Fibroblast of pulmonary artery (primary cell): ENCODE data around the gene LAMA5.

Source experiments
- DNase-seq: peaks from one replicate; pipeline ENCODE4 v3.0.0-alpha.2; 2010; ENCODE audit warnings: low read depth
- H3K4me3 ChIP-seq: replicated peaks from 2 replicates; pipeline ENCODE4 v1.5.1; 2011; ENCODE audit warnings: low read depth, mild to moderate bottlenecking, control low read depth, low read length, moderate library complexity
- TF ChIP-seq, protein P1 (sequence below): IDR thresholded peaks from 2 replicates; pipeline ENCODE4 v1.5.1; 2011; ENCODE audit warnings: mild to moderate bottlenecking, control low read depth, low read length, inconsistent platforms; ENCODE audit errors: missing control alignments

The LAMA5 gene

DNA sequence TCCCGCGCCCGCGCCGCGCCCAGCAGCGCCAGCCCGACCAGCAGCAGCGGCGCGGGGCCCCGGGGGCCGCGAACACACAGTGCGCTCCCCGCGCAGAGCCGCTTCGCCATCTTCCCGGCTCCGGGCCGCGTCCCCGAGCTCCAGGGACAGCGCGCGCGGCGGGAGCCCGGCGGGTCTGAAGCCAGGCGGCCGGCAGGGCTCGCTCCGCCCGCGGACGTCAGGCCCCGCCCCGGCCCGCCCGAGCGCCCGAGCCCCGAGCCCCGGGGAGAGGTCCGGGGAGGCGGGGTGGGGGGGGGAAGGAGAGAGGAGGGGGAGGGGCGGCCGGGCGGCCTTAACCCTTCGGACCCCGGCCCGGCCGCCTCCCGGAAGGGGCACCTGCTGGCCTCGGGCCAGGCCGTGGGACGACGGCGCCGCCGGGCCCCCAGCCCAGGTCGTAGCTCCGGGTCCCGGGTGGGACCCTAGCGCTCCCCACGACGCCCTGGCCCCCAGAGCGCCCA, at the start of gene LAMA5:
TSS of gene LAMA5 (minus strand) at position 177 of the 497 bp plus-strand sequence. CDS start at position 110, 67 bp downstream.
- H3K4me3 ChIP-seq = peak within 1 kb of the TSS; percentile 64
- TF ChIP-seq, protein P1, sequence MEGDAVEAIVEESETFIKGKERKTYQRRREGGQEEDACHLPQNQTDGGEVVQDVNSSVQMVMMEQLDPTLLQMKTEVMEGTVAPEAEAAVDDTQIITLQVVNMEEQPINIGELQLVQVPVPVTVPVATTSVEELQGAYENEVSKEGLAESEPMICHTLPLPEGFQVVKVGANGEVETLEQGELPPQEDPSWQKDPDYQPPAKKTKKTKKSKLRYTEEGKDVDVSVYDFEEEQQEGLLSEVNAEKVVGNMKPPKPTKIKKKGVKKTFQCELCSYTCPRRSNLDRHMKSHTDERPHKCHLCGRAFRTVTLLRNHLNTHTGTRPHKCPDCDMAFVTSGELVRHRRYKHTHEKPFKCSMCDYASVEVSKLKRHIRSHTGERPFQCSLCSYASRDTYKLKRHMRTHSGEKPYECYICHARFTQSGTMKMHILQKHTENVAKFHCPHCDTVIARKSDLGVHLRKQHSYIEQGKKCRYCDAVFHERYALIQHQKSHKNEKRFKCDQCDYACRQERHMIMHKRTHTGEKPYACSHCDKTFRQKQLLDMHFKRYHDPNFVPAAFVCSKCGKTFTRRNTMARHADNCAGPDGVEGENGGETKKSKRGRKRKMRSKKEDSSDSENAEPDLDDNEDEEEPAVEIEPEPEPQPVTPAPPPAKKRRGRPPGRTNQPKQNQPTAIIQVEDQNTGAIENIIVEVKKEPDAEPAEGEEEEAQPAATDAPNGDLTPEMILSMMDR = no peak
- DNase-seq = no peak

- no peak for DNase-seq
- TF ChIP-seq, protein P1 = no peak
- H3K4me3 ChIP-seq = no peak overlapping the region
These were observed 48.4 kb upstream of the LAMA5 start for GRCh38 chr20:62415354-62416111.

- no peak for DNase-seq
- TF ChIP-seq, protein P1 = no peak
- no peak overlapping the region for H3K4me3 ChIP-seq
These were observed 46.9 kb upstream of the LAMA5 start for GRCh38 chr20:62413896-62414481.

- no peak overlapping the region for H3K4me3 ChIP-seq
- TF ChIP-seq, protein P1 = no peak
- no peak for DNase-seq
These were observed 46.0 kb upstream of the LAMA5 start for GRCh38 chr20:62413025-62413570.

GRCh38 chr20:62412194-62413024, 45.3 kb upstream of the LAMA5 start:
- no peak overlapping the region for H3K4me3 ChIP-seq
- TF ChIP-seq, protein P1 = no peak
- DNase-seq = no peak

- H3K4me3 ChIP-seq = no peak overlapping the region
- DNase-seq = no peak
These were observed 44.5 kb upstream of the LAMA5 start for GRCh38 chr20:62411479-62412193.

More at GRCh38 chr20:62411479-62412193, 44.5 kb upstream of the LAMA5 start:
- TF ChIP-seq, protein P1 = no peak
